GM21825 (cell line): Measurements from ENCODE around the gene KCNH5.

ENCODE experiments used
- ATAC-seq: cut with Tn5 transposase; IDR thresholded peaks from one replicate; pipeline ENCODE4 v1.9.1; 2021; ENCODE audit warnings: mild to moderate bottlenecking, moderate library complexity; ENCODE audit not compliant: unreplicated experiment

Gene KCNH5

DNA sequence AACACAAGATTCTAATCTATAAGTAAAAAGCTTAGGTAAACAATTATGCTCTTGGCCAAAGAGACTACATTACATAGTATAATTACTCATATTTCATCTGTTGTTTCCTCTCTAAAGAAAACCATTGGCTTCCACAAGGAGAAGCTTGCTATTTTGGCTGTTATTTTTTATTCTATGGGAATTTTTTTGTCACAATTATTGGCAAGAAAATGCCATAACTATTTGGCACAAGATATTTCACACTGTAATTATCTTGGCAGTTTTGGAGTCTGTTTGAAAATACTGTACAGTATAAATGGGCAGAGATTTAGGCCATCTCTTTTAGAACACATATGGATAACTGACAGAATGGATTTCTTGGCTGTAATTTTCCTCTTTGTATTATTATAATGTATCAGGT is 51.2 kb downstream of the KCNH5 start:
- no peak for ATAC-seq

DNA sequence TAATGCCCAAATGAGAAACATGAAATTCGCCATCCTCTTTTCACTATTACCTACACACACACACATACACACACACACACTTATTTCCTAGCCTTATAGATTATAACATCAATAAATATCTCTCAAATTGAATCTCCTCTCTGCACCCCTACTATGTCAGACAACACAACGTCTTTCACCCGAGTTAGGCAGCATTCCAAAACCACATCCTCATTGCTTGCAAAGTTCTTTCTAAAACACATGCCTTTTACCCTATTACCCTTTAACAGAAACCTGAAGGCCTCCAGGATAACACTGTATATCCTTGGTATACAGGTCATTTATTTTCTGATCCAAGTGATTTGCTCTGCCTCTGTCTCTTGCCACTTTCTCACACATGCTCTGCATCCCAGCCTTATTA is 56.3 kb downstream of the KCNH5 start:
- ATAC-seq = no peak

DNA sequence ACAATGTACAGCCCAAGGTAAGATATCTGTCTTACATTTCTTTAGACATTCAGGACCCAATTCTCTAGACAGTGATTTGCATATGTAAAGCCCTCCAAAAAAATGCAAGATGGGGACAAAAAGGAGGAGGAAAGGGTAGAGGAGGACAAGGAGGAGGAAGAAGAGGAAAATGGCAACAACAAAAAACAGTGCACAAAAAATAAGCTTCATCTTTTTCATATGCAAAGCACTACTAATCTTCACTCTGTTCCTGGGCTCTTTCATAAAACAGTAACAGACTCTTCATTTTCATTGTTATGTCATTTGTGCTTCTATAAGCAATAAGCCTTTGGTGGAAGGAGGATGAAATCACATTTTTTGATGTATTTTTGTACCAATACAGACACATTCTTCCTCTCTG is 61.4 kb downstream of the KCNH5 start:
- ATAC-seq = no peak

DNA sequence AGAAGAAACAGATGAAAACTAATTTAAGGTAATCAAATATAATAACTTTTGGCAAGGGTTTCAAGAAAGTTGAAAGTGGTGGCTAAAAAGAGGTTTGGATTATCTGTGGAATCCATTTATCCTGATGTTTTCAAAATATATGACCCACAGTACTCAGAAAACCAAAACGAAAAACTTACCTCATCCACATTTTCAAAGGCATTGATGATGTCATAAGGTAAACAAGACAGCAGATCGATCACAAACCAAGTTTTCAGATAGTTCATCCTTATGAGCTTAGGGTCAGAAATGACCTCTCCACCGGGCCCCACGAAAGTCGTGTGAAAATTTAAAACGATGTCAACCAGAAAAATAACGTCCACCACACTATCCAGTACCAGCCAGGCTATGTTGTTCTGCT is 64.6 kb downstream of the KCNH5 start:
- ATAC-seq = no peak

DNA sequence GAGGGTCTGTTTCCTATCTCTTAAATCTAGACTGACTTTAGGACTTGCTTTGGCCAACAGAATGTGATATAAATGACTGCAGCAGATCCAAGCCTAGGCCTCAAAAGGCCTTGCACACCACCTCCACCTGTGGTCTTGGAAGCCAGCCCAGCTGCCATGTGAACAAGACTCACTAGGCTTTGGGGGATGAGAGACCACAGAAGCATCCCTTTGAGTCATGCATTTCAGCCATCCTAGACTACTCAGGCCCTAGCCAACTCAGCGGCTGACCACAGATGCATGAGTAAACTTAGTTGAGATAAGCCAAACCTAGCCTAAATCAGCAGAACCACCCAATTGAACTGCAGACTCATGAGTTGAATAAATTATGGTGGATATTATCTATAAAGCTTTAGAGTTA is 87.7 kb downstream of the KCNH5 start:
- ATAC-seq = no peak

DNA sequence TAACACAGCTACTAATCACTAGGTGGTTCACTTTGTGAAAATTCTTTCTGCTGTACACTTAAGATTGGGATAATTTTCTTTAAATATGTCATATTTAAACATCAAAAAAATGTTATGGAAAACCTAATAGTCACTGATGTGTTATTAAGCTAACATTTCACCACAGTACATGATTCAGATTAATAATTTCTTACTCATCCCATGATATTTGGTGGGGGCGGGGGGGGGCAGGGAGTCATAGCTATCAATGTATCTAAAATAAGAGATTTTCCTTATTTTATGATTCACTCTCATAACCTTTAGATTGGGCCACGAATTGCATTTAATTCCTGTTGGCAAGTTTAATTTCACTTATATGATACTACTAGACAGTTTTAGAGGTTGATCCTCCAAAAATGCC is 88.8 kb downstream of the KCNH5 start:
- no peak for ATAC-seq

DNA sequence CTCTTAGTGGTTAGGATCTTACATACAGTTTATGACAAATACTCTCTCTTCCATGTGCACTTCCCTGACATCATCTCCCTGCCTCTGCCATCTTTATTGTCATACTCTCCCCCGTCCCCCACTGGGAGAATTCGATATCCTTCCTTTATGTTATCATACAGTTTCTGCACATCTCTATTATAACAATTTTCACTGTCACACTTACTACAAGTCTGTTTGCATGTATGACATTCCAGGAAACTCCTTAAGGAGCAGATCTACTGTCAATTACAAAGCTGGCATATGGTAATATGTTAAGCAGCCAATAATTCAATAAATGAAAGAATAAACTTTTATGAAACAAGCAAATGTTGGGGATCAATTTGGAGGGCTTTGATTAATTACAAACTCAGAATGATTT is 91.1 kb downstream of the KCNH5 start:
- ATAC-seq = no peak

DNA sequence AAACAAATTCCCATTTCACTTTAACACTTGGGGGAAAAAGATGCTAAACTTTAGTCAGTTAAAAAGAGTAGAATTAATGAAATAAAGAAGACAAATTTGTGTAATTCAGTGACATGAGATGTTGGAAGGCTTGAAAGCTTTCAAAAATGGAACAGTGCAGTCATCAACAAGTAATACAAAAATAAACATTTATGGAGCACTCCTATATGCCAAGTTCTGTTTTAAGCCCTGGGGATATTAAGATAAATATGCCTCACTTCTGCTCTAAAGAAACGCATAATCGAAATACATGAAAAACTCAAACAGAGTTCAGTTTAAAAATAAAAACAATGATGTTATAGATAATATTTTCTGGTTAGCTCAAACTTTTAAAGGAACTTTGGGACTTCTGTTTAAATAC is 93.0 kb downstream of the KCNH5 start:
- no peak for ATAC-seq

DNA sequence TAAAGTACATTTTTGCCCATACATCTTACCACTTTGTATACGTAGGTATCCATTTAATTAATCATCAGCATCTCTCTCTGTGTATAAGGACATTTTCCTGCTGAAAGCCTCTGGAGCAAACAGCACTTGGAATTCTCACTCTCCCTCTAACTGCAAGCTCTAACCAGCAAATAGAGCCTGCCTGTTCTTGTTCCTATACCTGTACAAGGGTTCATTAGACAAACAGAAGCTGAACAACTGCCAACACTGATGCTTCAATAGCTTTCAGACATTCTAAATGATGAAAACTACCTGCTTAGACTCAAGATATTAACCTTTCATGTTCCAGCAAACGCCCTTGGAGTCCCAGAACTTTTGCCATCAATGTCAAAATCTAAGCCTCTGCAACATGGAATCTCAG is 98.0 kb downstream of the KCNH5 start:
- ATAC-seq = no peak

DNA sequence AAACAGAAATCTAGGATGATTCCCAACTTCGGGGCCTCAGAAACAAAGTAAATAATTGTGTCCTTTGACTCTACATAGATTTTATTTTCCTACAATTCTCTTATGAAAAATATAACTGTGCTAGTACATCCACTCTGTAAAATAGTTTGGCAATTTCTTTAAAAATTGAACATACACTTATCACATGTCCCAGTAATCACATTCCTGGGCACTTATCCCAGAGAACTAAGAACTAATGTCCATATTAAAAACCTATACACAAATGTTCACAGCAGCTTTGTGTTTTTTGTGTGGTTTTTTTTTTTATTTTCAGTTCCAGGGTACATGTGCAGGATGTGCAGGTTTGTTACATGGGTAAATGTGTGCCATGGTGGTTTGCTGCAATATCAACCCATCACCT is 99.0 kb downstream of the KCNH5 start:
- ATAC-seq = no peak

DNA sequence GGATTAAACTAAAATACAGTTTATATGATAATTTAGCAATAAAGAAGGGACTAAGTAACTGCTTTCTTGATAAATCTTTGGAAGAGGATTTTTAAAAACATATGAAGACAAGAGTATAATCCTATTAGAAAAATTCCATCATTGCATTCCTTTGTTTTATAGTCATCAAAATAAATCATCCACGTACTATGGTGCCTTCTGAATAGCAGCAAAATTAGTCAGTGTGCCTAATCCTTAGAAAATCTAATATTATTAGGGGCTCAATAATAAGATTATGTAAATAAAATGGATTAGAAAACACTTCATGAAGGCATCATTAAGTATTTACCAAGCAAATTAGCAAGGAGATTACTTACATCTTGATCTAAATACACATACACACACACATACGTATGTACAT is 102.1 kb downstream of the KCNH5 start:
- no peak for ATAC-seq

DNA sequence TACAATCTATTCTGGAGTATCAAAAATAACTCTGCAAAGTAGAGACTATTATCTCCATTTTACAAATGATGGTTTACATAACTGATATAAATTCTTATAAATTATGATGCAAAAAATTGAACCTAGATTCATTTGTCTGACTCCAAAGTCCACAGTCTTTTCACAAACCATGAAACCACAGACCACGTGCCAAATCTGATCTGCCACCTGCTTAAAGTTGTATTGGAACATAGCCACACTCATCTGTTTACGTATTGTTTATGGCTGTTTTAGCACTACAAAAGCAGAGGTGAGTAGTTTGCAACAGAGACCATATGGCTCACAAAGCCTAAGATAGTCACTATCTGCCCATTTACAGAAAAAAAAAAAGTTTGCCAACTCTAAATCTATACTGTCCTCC is 105.3 kb downstream of the KCNH5 start:
- no peak for ATAC-seq

DNA sequence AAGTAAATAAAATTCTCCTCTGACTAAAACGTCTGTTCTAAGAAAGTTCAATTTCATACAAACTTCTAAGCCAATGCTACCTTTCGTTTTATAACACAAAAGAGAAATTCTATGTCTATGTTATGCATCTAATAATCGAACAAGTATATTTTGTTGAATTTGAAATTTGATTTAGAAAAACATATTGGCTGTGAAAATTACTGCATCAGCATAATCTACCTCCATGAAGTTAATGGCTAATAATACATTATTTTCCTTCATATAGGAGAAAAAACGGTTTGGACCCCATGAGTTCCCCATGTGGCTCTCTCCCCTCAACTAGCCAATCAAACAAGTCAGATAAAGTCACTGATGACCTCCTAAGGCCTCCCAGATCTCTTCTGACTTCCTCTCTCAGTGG is 106.5 kb downstream of the KCNH5 start:
- no peak for ATAC-seq

DNA sequence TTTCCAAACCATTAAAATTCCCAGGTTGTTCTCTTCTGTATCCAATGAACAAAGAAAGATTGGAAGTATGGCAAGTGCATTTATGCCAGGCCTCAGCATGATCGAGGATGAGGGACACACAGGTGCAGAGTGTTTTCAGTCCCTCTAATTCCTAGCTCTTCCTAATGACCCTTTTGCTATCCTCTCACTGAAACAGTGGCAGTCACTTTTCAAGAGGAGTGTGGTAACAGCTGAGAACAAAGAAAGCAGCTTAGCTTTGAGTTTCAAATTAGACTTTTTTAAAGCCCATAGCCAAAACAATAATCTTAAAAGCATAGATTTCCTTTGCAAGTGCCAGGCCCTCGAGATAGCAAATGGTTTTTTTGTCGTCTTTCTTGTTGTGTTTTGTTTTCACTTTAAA is 110.8 kb downstream of the KCNH5 start:
- no peak for ATAC-seq

DNA sequence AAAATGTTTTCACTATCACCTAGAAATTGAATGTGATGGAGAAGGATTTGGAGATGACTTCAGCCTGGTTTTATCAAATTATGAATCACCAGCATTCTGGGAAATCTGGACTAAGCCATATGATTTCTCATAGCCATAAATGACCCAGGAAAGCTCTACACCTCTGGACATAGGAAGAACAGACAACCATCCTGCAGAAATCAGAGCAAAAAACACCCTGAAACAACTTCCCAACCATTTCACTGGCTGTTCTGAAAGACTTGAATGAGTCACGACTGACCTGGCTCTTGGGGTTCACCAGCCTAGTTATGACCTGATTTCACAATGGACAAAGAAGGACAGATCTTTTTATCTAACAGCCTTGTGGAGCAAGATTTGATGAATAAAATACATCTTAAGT is 123.8 kb downstream of the KCNH5 start:
- no peak for ATAC-seq

DNA sequence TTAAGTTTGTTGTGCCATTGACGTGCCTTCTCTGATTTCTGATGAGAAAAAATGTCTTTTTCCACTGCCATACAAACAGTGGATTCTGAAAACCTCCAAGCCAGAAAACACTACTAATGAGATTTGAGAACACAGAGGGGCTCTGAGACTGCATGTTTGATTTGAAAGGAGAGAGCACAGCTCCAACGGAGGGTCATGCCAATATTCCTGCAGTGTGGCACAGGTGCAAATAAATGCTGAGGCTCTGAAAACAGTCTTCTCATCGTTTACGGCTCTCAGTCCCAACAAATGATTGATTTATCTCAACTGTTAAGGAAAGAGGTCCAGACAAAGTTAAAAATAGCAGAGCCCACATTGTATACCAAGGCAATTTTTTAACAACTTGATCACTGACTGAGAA is 128.7 kb downstream of the KCNH5 start:
- ATAC-seq = no peak

DNA sequence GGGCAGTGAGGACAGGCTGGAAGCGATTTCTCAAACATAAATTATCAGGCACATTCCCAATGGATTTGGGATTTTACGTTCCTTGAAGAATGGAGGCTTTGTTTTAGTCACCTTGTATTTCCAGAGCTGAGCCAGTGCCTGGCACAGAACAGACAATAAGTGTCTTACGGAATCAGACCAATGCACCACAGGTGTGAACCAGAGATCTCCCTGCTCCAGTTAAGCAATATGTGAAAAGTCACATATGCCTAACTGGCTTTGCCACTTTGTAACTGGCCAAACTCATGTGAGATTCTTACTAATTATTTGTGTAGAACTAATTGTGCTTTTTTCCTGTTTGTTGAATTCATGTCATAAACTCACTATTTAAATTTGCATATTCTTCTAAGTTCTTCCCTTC is 130.4 kb downstream of the KCNH5 start:
- ATAC-seq = no peak

DNA sequence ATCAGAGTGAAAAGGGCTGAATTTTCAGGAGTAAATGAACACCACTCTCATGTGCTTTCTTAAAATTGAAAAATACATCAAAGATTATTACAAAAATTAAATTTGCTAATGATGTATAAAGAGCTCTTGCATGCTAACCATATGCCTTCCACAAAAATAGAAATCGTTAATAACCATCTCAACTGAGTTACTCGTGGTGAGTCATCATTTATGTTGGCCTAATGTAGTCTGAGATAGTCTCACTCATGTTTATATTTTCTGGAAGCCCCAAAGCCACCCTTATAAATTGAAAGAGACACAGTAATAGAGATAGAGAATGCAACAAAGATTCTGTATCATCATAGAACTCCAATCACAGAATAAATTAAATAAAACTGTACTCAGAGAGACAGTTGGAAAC is 131.2 kb downstream of the KCNH5 start:
- no peak for ATAC-seq

DNA sequence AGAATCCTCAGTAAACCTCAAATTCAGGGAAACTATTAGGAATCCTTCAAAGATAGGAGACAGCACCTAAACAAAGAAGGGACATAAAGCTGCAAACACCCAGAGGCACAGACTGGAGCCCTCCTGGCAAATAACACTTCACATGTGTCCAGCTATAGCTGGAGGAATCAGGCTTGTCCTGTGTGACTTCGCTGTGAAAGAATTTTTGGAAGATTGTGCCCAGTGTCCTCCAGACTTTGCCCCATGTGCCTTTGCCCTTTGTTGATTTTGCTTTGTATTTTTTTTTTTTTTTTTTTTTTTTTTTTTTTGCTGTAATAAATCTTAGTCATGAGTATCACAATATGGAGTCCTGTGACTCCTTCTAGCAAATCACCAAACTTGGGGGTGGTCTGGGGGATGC is 136.8 kb downstream of the KCNH5 start:
- no peak for ATAC-seq

DNA sequence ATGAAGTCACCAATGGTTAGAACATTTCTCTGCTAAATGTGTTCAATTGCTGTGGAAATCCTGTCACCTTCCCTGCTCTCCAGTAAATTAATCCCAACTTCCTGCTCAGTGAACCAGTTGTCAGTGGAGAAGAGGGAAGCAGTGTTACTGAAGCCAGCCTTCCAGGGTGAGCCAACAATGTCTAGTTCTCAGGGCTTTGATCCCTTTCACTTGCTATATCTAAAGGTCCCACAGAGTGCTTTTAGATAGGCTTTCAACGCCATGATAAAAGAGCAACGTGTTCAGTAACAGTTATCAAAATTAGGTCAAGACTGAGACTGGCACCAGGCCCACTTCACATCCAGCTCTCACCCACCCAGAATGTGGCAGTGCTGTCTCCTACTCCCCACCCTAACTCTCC is 139.7 kb downstream of the KCNH5 start:
- no peak for ATAC-seq

DNA sequence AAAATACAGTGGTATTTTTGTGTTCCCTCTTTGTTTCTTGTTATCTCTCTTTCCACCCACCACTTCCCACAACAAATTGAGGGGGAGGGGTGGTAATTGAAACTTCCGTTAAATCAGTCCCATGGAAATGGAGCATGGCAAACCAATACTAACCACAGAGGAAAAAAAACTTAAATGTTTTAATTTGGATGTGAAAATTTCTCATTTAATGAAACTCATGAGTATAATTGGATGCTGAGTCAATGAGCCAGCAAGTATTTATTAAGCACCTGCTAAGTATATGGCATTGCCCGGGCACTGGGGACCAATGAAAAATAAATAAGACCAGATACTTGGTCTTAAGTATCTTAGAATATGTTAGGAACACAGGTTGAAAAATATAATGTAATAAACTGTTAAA is 147.5 kb downstream of the KCNH5 start:
- no peak for ATAC-seq

DNA sequence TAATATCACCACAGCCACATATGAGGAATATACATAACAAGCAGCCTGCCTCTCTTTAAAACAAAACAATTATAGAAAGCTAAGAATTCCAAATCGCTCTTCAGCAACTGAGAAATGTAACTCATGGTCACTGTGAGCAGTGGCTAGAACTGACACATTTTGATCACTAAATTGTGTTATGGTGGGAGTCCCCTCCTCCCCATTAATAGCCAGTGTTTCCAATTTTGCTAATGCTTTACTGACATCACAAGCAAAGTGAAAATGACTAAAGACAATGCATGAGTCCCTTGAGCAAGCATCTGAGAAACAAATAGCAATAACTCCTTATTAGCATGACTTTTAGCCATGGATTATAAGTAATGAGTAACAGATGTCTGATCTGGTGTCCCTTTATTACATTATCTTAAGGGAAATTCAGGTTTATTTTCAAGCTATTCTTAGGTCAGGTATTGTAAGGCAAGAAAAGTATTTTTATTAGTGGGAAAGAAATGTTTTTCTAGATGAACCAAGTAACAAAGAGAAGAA is 148.3 kb downstream of the KCNH5 start:
- no peak for ATAC-seq

DNA sequence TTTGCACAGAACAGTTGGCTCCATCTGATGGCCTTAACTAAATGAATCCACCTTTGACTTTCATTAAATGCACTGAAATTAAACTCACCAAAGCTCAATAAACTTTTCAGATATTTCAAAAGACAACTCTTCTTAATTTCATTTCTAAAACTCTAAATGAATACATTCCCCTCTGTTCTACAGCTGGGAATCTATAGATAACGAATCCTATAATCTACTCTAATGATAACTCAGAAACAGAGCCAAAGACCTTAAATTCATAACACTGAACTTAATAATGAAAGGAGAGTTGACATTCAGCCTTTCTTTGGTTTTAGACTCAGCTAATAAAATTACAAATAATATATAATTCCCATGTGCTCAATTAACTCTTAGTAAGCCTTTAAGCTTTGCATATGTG is 150.5 kb downstream of the KCNH5 start:
- ATAC-seq = no peak

DNA sequence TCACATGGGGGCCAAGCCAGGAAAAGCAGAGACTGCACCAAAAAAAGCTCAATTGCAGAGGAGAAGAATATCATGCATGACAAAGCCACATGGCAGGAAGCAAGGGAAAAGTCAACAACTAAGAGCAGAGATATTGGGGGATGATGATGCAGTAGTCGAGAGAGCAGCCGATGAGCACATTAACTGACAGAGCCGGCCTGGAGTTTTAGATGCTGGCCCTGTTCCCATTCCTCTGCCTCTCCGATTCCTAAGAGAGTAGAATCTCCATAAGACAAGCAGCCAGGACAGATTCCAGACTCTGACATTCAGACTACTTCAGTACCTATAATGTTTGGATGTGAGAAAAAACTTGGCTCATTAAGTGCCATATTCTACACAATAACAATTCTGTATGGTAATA is 155.9 kb downstream of the KCNH5 start:
- ATAC-seq = no peak
